Left lung (tissue), 10 donors: ENCODE measurements around the gene ECSCR. TPM values are rescaled to one million over a fixed set of nuclear protein-coding genes. Genes with fewer than 3 reads are reported as not detected.

Experiments
- ATAC-seq: fragments of 200-7000 bp; cut with Tn5 transposase; one replicate; pipeline ENCODE4 v1.9.1; 2020; ENCODE audit warnings: moderate library complexity
- DNase-seq, 4 donors: peaks; one replicate each; pipeline ENCODE4 v3.0.0-alpha.2; 2013 to 2020
- H3K27ac ChIP-seq, 2 donors: fragments of 200-600 bp; sonication (generic) in 1 of 2; one replicate each; pipeline versions ENCODE4 v1.5.0 to v1.8.0; 2020 to 2021
- H3K27me3 ChIP-seq, 2 donors: fragments of 200-600 bp; sonication (generic) in 1 of 2; one replicate each; pipeline versions ENCODE4 v1.5.0 to v1.8.0; 2020 to 2021
- H3K36me3 ChIP-seq, 2 donors: fragments of 200-600 bp; sonication (generic) in 1 of 2; one replicate each; pipeline versions ENCODE4 v1.5.0 to v1.8.0; 2020 to 2021
- H3K4me1 ChIP-seq, 2 donors: fragments of 200-600 bp; one replicate each; pipeline ENCODE4 v1.8.0; 2021
- H3K4me3 ChIP-seq, 2 donors: fragments of 200-600 bp; sonication (generic) in 1 of 2; one replicate each; pipeline versions ENCODE4 v1.5.0 to v1.8.0; 2020 to 2021; ENCODE audit warnings: mild to moderate bottlenecking in 1 of 2
- H3K9me3 ChIP-seq, 2 donors: fragments of 200-600 bp; sonication (generic) in 1 of 2; one replicate each; pipeline versions ENCODE4 v1.5.0 to v1.8.0; 2020 to 2021
- intact Hi-C, 2 donors: fragments of 100-400 bp; cut with DNase I; formaldehyde crosslinking; loops; one replicate each; pipeline versions ENCODE4 v1.11.2 to v1.14.2; 2022
- polyA plus RNA-seq, 6 donors: library from polyadenylated mRNA; unstranded; fragments of 120-200 nt; gene quantifications; one replicate each; pipeline ENCODE4 v1.2.1, GENCODE V29; 2013; ENCODE audit not compliant: insufficient read length in 6 of 6
- total RNA-seq, 2 donors: library from RNA; stranded (reverse); fragmentation: NEBNext Ultra II Directional; extraction: Animal tissue kit (Norgen Biotek cat#: 25700); gene quantifications; one replicate each; pipeline ENCODE4 v1.2.1, GENCODE V29; 2021
- TF ChIP-seq, protein P1 (sequence below), 2 donors: fragments of 200-600 bp; sonication (generic) in 1 of 2; IDR thresholded peaks; one replicate each; pipeline versions ENCODE4 v1.5.0 to v1.8.0; 2021; ENCODE audit warnings: antibody characterized with exemption in 2 of 2
- donor health status: DM: no; HTN: yes; CAD: no.
- donor health status: DM: no; HTN: no; CAD: no.

ECSCR gene
- total and polyA plus RNA-seq, 8 donors: 25.4 to 72.6 (median 64.3) TPM

DNA sequence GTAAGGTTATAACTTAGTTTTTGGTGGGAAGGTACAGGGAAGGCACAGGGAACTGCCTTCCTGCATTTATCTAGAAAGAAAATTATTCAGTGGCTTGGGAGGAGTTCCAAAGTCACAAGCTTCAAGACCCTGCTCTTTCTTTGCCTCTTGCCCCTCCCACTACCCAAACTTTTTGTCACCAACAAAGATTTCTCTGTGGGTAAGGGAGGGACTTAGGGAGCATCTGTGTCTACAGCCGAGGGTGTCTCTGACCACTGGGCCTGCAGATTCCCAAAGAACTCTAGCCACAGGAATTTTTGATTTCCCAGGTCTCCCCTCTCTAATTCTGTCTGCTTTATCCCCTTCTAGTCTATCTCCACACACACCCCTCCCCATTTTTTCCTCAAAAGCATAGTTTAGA, 2.1 kb downstream of the ECSCR start:
- H3K4me1 ChIP-seq: peaks cover 0 to 29% of the 10 kb centered on the region in 2 donors
- TF ChIP-seq, protein P1, sequence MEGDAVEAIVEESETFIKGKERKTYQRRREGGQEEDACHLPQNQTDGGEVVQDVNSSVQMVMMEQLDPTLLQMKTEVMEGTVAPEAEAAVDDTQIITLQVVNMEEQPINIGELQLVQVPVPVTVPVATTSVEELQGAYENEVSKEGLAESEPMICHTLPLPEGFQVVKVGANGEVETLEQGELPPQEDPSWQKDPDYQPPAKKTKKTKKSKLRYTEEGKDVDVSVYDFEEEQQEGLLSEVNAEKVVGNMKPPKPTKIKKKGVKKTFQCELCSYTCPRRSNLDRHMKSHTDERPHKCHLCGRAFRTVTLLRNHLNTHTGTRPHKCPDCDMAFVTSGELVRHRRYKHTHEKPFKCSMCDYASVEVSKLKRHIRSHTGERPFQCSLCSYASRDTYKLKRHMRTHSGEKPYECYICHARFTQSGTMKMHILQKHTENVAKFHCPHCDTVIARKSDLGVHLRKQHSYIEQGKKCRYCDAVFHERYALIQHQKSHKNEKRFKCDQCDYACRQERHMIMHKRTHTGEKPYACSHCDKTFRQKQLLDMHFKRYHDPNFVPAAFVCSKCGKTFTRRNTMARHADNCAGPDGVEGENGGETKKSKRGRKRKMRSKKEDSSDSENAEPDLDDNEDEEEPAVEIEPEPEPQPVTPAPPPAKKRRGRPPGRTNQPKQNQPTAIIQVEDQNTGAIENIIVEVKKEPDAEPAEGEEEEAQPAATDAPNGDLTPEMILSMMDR (IDR thresholded peaks at IDR 0.05): no peak
- intact Hi-C loops: no loop called here
- no peaks in the 10 kb centered on the region for H3K27me3 ChIP-seq
- no peak for DNase-seq
- H3K27ac ChIP-seq: peak overlapping the region; percentile 53 to 79
- H3K36me3 ChIP-seq: no peaks in the 10 kb centered on the region
- no peaks in the 10 kb centered on the region for H3K9me3 ChIP-seq
- no peak for ATAC-seq
- H3K4me3 ChIP-seq: peak overlapping the region in 1 of 2 donors; percentile 42

DNA sequence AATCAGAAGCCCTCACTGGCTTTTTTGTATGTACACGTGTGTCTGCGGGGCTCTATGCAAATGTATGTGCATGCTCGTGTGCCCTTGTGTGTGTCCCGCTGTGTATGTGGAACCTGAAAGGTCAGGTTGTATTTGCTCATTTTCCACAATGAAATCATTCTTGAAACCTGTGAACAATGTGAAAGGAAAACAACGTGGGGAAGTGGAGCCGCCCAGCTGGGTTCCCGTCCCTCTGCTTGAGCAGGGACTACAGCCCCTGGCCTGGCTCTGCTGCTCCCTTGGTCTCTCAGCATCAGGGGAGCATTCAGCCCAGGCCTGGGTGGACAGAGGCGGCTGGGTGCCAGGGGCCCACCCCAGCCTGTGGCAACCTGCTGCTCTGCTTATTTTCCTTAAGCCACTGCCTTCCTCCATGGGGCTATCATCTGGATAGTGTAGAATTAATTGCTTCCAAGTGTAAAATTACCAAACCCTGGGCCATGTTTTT, 3.0 kb downstream of the ECSCR start:
- peak in 2 of 4 donors; percentile 51 to 63 for DNase-seq
- H3K27ac ChIP-seq: peak overlapping the region; percentile 53 to 79
- H3K9me3 ChIP-seq: no peaks in the 10 kb centered on the region
- H3K27me3 ChIP-seq: no peaks in the 10 kb centered on the region
- H3K36me3 ChIP-seq: no peaks in the 10 kb centered on the region
- intact Hi-C loops: no loop called here
- peak; percentile 54 for ATAC-seq
- H3K4me1 ChIP-seq: peaks cover 0 to 29% of the 10 kb centered on the region in 2 donors
- TF ChIP-seq, protein P1 (IDR thresholded peaks at IDR 0.05): no peak
- peak overlapping the region in 1 of 2 donors; percentile 19 for H3K4me3 ChIP-seq

DNA sequence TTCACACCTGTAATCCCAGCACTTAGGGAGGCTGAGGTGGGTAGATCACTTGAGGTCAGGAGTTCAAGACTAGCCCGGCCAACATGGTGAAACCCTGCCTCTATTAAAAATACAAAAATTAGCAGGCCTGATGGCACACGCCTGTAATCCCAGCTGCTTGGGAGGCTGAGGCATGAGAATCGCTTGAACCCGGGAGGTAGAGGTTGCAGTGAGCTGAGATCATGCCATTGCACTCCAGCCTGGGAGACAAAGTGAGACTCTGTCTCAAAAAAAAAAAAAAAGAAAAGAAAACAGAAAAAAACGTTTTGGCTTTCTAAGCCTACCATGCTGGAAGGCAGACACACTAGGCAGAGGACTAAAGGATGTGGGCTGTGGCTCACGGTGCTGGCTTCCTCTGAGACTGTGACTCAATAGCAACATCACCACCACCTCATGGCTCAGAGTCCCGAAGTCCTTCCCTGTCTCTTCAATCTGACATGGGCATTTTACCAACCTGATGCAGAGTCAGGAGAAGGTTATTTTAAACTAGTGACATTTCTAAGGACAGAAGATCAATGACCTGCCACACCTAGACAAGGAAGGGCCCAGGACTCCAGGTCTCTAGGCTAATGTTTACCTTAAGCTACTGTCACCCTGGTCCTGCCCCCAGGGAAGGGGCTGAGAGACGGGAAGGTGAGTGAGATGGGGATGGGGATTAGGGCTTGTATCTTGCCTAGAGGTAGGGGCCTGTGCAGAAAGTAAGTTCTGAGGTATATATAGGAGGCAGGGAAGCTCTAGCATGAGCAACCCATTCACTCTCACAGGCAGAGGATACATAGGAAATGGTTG, 3.7 kb downstream of the ECSCR start:
- peak overlapping the region in 1 of 2 donors; percentile 19 for H3K4me3 ChIP-seq
- DNase-seq (peak in 2 of 4 donors; percentile 39 to 42), ATAC-seq (peak; percentile 63)

DNA sequence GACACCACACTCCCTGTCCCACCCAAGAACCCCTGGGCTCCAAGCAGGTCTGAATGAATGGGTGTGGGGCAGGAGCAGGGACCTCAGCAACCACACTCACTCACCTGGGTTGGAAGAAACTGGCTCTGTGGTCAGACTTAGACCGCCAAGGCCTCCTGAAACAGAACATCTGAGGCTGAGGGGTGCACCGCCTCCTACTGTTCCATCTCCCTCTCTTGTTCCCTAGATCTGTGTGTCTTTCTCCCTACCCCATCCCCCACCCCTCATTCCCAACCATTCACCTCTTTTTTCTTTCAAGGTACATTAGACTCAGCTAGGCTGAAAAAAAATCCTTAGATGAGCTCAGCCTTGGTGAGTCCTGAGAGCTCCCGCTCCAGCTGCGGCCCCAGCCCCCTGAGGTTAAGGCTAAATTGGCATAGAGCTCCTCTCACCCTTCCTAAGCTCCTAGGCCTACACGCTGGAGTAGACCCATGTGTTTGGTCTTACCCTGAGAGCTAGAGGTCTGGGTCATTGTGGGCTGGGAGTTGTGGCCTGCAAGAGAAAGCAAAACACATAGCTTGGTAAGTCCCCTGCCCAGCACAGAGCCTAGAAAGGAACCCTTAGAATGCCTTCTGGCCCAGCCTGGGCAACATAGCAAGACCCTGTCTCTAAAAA, 4.8 kb downstream of the ECSCR start:
- Histone ChIP-seq H3K4me1 (peaks cover 0 to 29% of the 10 kb centered on the region in 2 donors), H3K27me3 (no peaks in the 10 kb centered on the region), H3K27ac (peak overlapping the region in 1 of 2 donors; percentile 79), H3K9me3 (no peaks in the 10 kb centered on the region), H3K4me3 (no peak overlapping the region), H3K36me3 (no peaks in the 10 kb centered on the region)
- ATAC-seq: no peak
- TF ChIP-seq, protein P1 (IDR thresholded peaks at IDR 0.05): no peak
- DNase-seq: no peak
- intact Hi-C loops: no loop called here

More for the DNA sequence above, 3.7 kb downstream of the ECSCR start:
- no peaks in the 10 kb centered on the region for H3K36me3 ChIP-seq
- H3K9me3 ChIP-seq: no peaks in the 10 kb centered on the region
- intact Hi-C loops: no loop called here
- TF ChIP-seq, protein P1 (IDR thresholded peaks at IDR 0.05): no peak
- H3K27me3 ChIP-seq: no peaks in the 10 kb centered on the region
- H3K4me1 ChIP-seq: peaks cover 0 to 29% of the 10 kb centered on the region in 2 donors
- H3K27ac ChIP-seq: peak overlapping the region; percentile 53 to 79

DNA sequence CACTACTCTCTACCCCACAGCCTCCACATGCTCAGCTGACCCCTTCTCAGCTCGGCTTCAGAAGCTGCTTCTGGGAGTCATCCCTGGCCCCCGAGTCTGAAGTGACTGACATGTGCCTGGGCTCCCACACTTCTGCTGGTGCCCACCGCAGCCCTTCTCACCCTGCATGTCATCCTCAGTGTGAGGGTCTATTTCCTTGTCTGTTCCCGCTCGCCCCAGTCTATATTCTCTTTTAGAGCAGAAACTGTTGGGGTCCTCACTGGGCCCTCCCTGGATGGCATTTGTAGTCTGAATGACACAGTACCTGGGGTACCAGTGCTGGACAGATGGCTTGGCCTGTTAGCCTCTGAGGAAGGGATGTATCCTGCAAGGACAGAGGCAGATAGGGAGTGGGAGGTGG, 5.3 kb downstream of the ECSCR start:
- H3K36me3 ChIP-seq: no peaks in the 10 kb centered on the region
- H3K4me3 ChIP-seq: no peak overlapping the region
- TF ChIP-seq, protein P1 (IDR thresholded peaks at IDR 0.05): no peak
- H3K27me3 ChIP-seq: no peaks in the 10 kb centered on the region
- H3K27ac ChIP-seq: no peak overlapping the region
- peaks cover 0 to 29% of the 10 kb centered on the region in 2 donors for H3K4me1 ChIP-seq
- DNase-seq: no peak
- no peak for ATAC-seq
- intact Hi-C loops: no loop called here
- H3K9me3 ChIP-seq: no peaks in the 10 kb centered on the region
